Fibroblast of skin of scalp (primary cell): ENCODE measurements around the gene CRTC1. TPM values are rescaled to one million over a fixed set of nuclear protein-coding genes. Genes with fewer than 3 reads are reported as not detected.

Experiments
- DNase-seq: peaks from one replicate; pipeline ENCODE4 v3.0.0-alpha.2; 2013
- polyA plus RNA-seq, 2 experiments: library from polyadenylated mRNA; unstranded; fragments of 120-200 nt; gene quantifications; one replicate each; pipeline ENCODE4 v1.2.1, GENCODE V29; 2013; ENCODE audit not compliant: insufficient read length in 2 of 2

CRTC1 gene, protein sequence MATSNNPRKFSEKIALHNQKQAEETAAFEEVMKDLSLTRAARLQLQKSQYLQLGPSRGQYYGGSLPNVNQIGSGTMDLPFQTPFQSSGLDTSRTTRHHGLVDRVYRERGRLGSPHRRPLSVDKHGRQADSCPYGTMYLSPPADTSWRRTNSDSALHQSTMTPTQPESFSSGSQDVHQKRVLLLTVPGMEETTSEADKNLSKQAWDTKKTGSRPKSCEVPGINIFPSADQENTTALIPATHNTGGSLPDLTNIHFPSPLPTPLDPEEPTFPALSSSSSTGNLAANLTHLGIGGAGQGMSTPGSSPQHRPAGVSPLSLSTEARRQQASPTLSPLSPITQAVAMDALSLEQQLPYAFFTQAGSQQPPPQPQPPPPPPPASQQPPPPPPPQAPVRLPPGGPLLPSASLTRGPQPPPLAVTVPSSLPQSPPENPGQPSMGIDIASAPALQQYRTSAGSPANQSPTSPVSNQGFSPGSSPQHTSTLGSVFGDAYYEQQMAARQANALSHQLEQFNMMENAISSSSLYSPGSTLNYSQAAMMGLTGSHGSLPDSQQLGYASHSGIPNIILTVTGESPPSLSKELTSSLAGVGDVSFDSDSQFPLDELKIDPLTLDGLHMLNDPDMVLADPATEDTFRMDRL
- 7.2 TPM for polyA plus RNA-seq (2013, experiment 1 of 2; ENCODE audit: insufficient read length)
- 7.8 TPM for polyA plus RNA-seq (2013, experiment 2 of 2; ENCODE audit: insufficient read length)

DNA sequence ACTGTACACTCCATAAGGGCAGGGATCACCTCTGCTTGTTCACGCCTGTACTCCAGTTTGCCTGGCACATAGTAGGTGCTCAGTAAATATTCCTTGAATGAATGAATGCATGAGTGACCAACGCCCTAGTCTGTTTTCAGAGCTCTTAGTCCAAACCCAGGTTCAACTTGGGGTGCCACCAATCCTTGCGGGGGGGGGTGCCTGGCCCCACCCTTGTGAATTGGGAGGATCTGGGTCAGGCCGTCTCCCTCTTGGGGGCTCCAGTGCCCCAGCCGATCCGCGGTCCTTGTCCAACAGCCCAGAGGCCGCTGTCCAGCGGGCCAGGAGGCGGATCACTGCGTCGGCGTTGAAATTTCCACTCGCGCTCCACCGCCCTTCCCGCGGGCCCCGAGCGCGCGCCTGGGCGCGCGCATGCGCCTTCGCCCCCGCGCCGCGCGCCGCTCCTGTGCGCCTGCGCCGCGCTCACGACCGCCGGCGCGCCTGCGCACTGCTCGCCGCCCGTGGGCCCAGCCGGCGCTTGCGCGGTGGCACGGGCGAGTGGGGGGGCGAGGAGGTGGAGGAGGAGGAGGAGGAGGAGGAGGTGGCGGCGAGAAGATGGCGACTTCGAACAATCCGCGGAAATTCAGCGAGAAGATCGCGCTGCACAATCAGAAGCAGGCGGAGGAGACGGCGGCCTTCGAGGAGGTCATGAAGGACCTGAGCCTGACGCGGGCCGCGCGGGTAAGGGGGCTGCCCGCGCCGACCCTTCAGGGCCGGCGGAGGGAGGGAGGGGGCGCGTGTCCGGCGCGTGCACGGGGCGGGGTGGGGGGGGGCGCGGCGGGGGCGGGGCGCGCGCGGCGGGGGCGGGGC, at the start of gene CRTC1:
TSS of gene CRTC1 (plus strand) at position 572 of the 849 bp plus-strand sequence. CDS start at position 595, 23 bp downstream.
- DNase-seq: peak; percentile 89

DNA sequence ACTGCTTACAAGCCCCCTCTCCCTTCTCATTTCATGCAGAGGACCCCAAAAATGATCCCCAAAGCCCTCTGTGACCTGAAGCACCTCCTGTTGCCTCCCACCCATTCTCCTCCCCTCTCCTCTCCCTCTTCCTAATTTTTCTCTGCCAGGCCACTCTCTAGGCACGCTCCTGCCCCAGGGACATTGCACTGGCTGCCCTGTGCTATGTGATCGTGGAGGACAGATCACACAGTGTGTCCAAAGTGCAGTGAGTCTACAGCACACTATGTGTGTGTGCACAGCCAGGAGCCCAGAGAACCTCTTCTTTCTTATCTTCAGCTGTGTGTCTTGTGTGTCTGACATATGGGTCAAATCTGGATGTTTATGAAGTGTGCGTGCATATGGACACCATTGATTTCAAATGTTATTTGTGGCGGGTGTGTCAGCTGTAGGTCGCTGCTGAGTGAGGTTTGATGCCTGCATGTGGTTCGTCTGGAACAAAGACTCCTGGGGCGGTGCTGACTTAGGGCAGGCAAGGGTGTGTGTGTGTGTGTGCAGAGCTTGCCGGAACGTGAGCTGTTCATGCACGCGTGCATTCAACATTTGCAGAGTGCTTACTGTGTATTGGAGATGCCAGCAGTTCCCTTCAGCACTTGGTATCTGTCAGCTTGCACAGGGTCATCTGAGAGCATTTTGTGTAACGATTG, 48.7 kb upstream of the CRTC1 start:
- DNase-seq: peak; percentile 14

DNA sequence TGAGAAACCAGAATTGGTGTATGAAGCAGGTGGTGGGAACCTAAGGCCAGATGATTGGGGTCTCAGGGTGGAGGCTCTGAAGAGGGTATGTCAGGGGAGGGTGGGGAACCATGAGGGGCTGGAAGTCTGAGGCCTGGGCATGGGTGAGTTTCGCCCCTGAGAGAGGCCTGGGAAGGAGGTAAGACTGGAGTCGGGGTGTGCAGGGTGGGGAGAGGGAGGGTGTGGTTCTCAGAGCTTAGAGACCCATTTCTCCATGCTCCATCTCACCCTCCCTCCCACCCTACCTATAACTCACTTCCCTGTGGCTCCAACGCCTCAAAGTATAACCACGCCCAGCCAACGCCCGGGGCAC, 47.7 kb upstream of the CRTC1 start:
- DNase-seq: no peak

DNA sequence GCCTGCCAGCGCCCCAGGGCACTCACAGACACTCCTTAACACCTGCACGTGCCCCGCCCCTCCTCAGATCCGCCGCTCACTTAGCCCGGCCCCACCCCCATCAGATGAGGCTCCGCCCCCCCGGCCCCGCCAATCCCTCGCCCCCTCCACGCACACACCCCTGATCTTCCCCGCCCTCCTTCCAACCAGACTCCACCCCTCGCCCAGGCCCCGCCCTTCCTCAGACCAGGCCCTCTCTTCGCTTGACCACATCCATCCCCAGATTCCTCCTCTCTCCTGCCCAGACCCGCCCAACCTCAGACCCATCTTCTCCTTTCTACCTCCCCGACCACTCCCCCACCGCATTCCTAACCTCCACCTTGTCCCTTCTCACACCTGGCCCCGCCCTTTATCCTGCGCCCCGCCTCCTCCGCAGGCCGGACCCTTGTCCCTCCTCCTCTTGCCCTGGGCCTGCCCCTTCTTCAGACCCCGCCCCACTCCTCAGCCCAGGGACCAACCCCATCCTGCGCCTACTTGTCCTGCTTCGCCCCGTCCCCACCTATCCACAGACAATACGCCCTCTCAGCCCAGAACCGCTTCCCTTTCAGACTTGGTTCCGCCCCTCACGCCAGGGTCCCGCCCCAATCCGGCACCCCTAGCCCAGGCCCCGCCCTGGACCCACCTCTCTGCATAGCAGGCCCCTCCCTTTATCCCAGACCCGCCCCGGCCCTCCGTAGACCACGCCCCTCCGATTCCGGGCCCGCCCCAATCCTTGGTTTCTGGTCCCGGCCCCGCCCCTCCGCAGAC, 47.1 kb upstream of the CRTC1 start:
- peak; percentile 95 for DNase-seq

DNA sequence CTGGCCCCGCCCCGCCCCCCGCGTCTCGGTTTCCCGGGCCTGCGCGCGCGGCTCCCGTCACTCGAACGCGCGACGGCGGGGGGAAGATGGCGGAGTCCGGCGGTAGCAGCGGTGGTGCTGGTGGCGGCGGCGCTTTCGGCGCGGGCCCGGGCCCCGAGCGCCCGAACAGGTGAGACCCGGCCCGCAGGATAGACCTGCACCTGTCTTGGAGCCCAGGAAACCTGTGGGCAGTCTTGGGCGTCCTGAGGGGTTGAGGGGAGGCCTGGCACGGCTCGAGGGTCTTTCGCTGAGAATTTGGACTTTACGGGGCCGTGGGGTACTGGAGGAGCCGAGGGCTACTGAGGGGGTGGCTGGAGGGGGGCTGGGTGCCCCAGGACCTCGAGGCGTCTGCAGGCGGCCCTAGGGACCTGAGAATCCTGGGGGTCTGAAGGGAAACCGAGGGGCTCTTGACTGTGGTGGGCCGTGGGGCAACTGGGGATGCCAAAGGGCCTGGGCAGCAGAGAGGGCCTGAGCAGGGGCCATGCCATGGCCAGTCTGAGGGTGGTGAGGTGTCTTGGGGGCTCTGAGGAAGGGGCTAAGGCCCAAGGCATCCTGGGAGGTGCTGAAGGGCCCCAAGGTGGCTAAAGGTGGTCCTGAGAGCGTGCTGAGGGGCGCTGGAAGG, 46.4 kb upstream of the CRTC1 start, which contains the start of gene KLHL26:
TSS of gene KLHL26 (plus strand) at position 60 of the 661 bp plus-strand sequence. CDS start at position 87, 27 bp downstream.
- DNase-seq: no peak

DNA sequence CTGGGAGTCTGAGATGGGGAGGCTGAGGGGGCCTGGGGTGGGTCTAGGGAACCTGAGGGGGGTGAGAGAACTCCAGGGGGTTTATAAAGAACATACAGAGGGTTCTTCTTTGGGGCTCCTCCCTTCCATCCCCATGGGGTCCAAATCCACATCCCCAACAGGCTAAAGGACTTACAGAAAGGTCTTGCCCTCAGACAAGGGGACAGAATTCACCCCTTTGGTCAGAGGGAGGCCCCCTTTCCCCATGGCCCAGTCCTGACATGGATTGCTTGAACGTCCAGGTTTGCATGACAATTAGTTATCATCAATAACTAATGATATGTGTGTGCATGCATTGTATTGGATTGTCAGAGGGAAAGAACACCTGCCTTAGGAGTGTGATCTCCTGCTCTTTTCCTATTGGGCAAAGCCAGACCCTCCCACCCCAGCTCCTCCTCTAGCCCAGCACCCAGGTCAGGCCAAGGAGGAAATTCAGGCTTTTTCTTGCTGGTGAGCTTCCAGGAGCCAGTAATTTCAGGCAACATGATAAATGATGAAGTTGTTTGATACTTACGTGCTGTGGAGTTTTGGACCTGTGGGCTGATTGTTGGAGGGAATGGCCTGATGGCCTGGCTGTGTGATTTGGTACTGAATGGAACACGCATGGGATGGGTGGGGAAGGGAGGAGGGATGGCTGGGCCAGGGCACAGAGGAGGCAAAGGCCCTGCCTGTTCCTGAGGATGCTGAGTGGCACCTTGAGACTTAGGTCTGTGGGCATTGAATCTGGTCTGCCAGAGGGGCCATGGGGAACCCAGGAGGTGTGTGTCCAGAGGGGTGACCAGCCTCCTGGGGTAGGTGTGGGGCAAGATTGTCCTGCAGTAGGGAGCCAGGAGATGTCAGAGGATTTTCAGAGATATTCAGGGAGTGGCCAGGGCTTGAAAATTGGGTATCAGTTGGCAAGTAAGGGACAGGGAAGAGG, 45.5 kb upstream of the CRTC1 start:
- DNase-seq: no peak

DNA sequence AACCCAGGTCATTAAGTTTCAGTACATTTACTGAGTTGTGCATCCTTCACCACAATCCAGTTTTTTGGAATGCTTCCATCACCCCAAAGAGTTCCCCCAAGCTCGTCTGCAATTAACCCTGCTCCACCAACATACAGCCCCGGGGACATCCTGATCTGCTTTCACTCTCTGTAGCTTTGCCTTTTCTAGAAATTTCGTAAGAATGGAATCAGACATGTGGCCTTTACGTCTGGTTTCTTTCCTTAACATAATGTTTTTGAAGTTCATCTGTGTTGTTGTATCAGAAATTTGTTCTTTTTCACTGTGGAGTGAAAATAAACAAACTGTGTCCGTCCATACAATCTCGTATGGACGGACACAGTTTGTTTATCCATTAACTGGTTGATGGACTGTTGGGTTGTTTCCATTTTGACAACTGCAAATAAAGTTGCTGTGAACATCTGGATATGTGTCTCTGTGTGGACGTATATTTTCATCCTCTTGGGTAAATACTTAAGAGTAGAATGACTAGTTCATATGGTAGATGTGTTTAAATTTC, 43.7 kb upstream of the CRTC1 start:
- no peak for DNase-seq

DNA sequence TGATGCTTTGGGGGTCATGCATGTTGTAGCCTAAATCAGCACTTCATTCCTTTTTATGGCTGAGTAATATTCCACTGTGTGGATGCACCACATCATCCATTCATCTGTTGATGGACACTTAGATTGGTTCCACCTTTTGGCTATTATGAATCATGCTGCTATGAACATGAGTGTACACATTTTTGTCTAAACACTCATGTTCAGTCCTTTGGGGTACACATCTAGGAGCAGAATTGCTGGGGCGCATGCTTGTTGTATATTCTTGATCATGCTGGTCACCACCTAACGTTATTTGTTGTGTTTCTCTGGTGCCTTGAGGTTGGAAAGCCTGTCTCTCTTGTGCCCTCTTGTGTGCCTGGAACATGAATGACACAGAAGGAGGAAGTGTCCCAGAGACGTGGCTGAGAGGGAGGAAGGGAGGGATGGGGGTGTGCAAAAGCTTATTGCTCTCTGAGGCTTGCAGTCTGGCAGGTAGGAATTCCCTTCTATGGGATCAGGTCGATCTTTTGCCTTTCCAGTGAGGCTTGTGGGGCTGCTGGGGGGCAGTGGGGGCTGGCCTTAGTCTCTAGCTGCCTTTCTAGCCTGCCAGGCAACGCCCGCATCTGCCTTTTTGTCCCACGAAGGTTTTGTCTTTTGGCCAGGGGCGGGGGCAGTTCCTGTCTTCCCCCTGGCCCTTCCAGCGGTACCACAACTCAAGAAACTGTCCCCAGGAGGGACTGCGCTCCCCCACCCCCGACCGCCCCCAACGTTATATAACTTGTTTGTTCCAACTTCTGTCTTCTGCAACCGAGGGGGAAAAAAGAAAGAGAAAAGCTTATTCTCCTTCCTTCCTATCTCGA, 39.1 kb upstream of the CRTC1 start:
- DNase-seq: no peak

DNA sequence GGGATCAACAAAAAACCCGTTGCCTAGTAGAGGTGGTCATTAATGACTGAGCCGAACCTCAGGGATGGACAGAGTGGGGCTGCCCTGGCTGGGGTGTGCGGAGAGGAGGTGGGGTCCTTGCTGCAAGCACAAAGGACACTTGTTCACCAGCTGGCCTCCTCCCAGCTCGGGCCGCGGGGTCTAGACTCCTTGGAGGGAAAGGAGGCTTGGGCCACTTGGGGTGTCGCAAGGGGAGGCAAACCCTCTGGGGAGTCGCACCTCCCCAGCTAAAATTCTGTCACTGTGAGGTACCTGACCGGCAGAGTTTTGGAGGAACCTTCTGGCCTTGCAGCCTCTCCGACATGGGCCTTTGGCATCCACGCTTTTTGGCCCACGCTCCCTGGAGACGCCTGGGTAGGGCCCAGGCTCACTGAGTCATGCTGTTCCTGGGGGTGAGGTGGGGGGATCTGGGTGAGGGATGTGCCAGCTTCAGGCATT, 38.4 kb upstream of the CRTC1 start:
- no peak for DNase-seq

DNA sequence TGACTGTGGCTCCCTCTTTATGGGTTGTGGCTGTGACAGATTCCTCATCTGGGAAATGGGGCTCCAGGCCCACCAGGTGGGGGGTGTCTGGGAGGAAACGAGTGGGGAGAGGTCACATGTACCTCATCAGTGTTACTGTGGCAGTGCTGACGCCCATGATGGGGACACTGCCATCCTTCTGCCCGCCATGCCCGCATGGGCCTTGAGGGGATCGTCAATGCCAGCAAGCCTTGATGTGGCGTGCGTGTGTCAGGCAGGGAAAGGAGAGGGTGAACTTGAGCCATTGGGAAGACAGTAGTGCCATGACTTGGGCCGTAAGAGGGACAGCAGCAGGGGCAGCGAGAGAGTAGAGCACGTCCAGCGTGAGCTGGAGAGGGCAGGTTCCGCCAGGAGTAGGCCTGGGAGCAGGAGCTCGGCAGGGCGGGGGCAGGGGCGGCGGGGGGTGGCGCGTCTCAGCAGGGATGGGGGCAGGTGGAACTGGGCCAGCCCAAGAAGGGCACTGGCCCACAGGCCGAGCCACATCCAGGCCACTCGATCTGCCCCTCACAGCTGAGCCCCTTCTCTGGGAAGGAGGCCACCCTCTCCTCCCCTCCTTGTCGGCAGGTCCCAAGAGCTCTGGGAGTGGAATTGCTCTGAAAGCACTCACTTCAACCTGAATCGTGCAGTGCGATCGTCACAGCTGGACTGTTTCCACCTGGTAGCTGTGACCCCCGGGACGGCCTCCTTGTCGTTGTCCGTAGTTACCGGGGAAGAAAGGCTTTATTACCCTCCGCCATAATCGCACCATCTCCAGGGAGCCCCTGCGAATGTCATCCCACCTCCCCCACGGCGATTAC, 36.7 kb upstream of the CRTC1 start:
- DNase-seq: no peak

DNA sequence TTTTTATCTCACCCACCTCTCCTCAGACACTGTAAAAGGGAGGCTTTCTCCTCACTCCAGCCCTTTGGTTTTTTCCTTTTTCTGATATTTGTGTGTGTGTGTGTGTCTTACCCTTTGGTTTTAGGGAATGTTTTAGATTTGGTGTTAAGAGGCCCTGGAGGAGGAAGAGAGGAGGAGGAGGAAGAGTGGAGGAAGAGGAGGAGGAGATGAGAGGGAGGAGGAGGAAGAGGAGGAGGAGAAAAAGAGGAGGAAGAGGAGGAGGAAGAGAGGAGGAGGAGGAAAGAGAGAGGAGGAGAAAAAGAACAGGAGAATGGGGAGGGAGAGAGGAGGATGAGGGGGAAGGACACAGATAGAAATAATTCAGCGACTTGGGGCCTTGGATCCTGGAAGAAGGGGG, 36.1 kb upstream of the CRTC1 start:
- DNase-seq: no peak

DNA sequence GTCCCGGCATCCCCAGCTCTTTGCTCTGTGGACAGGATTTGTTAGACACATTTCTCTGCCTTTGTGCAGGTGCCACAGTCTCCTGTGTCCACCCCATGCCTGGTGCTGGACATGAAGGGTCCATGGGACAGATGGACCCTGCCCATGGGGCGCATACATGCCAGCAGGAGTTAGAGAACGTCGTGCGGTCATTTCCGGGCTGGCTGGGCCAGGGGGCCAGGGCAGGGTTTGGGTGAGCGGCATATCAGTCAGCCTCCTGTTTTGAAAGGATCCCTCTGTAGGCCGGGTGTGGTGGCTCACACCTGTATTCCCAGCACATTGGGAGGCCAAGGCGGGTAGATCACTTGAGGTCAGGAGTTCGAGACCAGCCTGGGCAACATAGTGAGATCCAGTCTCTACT, 35.7 kb upstream of the CRTC1 start:
- no peak for DNase-seq

DNA sequence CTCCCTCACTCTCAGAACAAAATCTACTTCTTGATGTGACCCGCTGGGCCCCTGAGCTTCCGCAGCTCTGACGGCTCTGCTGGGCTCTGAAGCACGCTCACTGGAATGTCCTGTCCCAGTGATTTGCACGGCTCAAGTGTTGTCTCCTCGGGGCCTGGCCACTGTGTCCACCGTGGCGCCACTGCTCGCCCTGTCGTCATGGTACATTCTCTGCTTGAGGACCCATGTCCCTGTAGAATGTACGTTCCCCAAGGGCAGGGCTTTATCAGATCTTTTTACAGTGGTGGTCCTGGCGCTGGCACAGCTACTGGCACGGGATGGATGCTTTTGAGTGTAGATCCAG, 34.5 kb upstream of the CRTC1 start:
- no peak for DNase-seq

DNA sequence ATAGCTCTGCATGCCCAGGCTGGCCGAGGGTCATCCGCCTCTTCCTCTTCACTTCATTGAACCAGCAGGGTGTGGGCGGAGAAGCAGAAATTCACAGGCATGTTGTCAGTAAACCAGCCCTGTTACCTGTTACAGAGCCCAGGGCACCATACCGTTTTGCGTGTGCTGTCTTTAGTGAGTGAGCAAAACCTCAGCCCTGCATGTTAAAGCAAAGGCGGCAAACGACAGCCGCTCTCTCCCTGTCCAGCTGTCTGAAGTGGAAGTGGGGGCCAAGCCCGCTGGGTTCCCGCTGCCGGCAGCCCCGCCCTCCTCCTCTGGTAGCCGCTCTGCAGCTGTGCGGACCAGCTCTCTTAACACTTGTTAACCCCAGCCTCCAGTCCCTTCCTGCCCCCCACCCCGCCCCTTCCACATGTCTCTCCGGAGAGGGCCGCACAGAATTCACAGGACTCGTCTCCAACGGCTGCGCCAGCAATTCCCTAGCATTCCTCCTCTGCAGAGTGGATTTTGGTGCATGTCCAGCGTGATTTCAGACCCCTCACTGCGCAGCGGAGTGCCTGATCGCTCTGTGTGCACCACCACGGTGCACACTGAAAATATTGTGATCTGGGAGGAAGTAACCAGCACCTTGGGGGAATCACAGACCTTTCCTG, 34.0 kb upstream of the CRTC1 start:
- peak; percentile 45 for DNase-seq

DNA sequence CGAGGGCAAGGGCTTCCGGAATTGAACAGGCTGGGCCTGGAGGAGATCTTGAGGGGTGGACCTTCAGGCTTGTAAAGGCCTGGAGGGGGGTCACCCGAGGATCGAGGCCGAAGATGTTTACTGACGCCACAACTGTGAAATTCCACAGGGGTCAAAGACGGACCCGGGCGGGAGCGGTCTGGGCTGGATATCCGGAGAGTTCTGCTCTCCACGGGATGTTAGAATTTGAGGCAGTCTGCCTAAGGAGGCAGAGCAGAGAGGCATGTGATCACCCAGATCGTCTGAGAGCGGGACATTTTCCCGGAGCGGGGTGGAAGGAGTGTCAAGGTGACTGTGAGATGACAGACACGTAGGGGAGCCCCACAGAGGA, 33.5 kb upstream of the CRTC1 start:
- no peak for DNase-seq

DNA sequence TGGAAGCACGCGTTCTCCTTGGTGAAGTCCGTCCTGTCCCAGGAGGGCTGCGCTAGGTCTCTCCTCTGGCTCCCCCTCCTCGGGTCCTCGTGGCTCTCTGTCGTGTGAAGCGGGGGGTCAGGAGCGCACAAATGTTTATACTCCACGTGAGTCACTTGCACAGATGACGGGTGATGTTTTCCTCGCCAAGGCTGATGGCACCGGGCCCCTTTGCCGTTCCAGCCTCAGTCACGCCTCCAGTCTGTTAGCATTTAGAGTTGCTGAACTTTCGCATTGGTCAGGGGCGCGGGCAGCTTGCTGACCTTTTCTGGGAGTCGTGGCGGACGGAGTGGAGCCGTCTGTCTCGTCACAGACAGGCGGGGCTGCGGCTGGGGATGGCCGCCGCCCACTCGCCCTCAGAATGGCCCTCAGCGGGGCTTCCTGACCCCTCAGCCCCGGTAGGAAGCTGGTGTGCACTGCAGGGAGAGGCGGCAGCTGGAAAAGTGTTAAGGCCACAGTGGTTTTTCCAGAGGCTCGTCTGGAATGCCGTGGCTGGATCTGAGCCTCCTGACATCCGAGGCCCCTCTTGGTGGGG, 32.9 kb upstream of the CRTC1 start:
- DNase-seq: peak; percentile 29

DNA sequence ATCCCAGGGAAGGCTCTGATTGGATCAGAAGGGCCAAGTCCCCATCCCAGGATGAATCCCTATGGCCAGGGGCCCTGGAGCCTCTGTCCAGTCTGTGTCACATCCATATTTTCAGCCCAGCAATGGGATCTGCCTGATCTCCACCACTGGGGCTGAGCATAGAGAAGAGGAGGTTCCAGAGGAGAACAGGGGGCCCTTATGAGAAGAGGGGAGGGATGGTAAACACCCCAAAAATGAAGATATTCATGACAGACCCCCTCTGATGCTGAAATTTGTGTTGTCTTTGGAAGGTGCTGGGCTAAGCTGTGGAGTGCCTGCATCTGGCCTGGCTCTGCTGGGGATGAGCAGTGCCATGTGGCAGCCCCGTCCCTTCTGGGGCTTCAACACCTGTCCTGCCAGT, 32.2 kb upstream of the CRTC1 start:
- no peak for DNase-seq
